ENCODE data around the gene ORAI2.
"Not testable (repeated sequence)": the region's sequence is repeated elsewhere in the genome, so short reads cannot be mapped to it uniquely, and the experiment has no call there.

Gene ORAI2

GRCh38 chr7:102400360-102400759, 33.0 kb upstream of the ORAI2 start:
- no peak for DNase-seq (ENCODE audit: low read depth in 1 of 2, low spot score in 1 of 2)
- Histone ChIP-seq H3K4me3 (replicated peaks; ENCODE audit: insufficient read depth, low read length) (no peak overlapping the region), H3K27ac (replicated peaks) (no peak overlapping the region), H3K27me3 (ENCODE audit: insufficient read depth, poor library complexity, severe bottlenecking) (no peaks in the 10 kb centered on the region)
- TF ChIP-seq SPI1 (IDR thresholded peaks at IDR 0.05; ENCODE audit: borderline replicate concordance, low read depth), result no peak
- no peak for TF ChIP-seq GABPA (IDR thresholded peaks at IDR 0.05; ENCODE audit: low read depth)
- TF ChIP-seq CTCF (IDR thresholded peaks at IDR 0.05; ENCODE audit: insufficient read depth, low read length), result no peak
- no peak for TF ChIP-seq POLR2AphosphoS5 (IDR thresholded peaks at IDR 0.05; ENCODE audit: low read depth)

GRCh38 chr7:102403563-102403962, 29.8 kb upstream of the ORAI2 start:
- no peaks in the 10 kb centered on the region for H3K27me3 ChIP-seq (ENCODE audit: insufficient read depth, poor library complexity, severe bottlenecking)
- TF ChIP-seq CTCF (IDR thresholded peaks at IDR 0.05; ENCODE audit: insufficient read depth, low read length) (no peak), SPI1 (IDR thresholded peaks at IDR 0.05; ENCODE audit: borderline replicate concordance, low read depth) (no peak), POLR2AphosphoS5 (IDR thresholded peaks at IDR 0.05; ENCODE audit: low read depth) (no peak), GABPA (IDR thresholded peaks at IDR 0.05; ENCODE audit: low read depth) (no peak)
- TF ChIP-seq, protein P1, sequence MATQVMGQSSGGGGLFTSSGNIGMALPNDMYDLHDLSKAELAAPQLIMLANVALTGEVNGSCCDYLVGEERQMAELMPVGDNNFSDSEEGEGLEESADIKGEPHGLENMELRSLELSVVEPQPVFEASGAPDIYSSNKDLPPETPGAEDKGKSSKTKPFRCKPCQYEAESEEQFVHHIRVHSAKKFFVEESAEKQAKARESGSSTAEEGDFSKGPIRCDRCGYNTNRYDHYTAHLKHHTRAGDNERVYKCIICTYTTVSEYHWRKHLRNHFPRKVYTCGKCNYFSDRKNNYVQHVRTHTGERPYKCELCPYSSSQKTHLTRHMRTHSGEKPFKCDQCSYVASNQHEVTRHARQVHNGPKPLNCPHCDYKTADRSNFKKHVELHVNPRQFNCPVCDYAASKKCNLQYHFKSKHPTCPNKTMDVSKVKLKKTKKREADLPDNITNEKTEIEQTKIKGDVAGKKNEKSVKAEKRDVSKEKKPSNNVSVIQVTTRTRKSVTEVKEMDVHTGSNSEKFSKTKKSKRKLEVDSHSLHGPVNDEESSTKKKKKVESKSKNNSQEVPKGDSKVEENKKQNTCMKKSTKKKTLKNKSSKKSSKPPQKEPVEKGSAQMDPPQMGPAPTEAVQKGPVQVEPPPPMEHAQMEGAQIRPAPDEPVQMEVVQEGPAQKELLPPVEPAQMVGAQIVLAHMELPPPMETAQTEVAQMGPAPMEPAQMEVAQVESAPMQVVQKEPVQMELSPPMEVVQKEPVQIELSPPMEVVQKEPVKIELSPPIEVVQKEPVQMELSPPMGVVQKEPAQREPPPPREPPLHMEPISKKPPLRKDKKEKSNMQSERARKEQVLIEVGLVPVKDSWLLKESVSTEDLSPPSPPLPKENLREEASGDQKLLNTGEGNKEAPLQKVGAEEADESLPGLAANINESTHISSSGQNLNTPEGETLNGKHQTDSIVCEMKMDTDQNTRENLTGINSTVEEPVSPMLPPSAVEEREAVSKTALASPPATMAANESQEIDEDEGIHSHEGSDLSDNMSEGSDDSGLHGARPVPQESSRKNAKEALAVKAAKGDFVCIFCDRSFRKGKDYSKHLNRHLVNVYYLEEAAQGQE (IDR thresholded peaks at IDR 0.05; ENCODE audit: insufficient replicate concordance, low read depth), result no peak
- no peak overlapping the region for H3K4me3 ChIP-seq (replicated peaks; ENCODE audit: insufficient read depth, low read length)
- no peak for DNase-seq (ENCODE audit: low read depth in 1 of 2, low spot score in 1 of 2)
- peak overlapping the region; percentile 64 for H3K27ac ChIP-seq (replicated peaks)

DNA sequence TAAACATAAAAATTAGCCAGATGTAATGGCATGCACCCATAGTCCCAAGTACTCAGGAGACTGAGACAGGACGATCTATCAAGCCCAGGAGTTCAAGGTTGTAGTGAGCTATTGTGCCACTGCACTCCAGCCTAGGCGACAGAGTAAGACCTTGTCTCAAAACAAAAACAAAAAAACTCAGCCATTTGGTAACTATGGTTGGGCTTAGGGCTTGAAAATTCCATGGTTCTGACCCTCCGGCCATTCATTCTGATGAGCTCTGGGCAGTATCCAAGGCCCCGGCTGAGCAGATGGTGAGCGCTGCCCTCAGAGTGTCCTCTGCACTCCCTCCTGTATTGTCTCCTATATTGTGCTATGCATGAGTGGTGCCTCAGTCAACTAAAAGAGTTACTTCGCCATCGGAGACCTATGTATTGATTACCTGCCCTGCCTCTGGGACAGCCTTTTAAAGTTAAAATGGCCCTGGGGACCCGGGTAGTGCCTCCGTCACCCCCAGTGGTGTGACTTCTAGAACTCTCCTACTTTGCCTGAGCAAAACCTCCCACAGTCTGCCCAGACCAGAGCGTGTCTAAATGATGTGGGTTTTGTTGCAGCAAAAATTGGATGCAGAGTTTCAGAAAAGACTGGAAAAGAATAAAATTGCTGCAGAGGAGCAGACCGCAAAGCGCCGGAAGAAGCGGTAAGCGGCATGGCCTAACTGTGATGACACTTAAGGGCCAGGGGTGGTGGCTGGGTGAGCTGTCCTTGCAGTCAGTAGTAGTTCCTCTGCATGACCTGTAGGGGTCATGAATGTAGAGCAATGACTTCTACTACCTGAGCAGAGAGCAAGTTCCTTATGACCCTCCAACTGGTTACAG, 29.1 kb upstream of the ORAI2 start:
- no peaks in the 10 kb centered on the region for H3K27me3 ChIP-seq (ENCODE audit: insufficient read depth, poor library complexity, severe bottlenecking)
- peak; percentile 87 for TF ChIP-seq CTCF (IDR thresholded peaks at IDR 0.05; ENCODE audit: insufficient read depth, low read length)
- TF ChIP-seq, protein P1 (IDR thresholded peaks at IDR 0.05; ENCODE audit: insufficient replicate concordance, low read depth), result peak; percentile 47
- peak; percentile 38; the same call in 1 of the 2 replicates for TF ChIP-seq SPI1 (IDR thresholded peaks at IDR 0.05; ENCODE audit: borderline replicate concordance, low read depth)
- TF ChIP-seq POLR2AphosphoS5 (IDR thresholded peaks at IDR 0.05; ENCODE audit: low read depth), result peak; percentile 73
- TF ChIP-seq GABPA (IDR thresholded peaks at IDR 0.05; ENCODE audit: low read depth), result no peak
- peak; percentile 89 to 93 for DNase-seq (ENCODE audit: low read depth in 1 of 2, low spot score in 1 of 2)
- H3K4me3 ChIP-seq (replicated peaks; ENCODE audit: insufficient read depth, low read length), result no peak overlapping the region
- peak overlapping the region; percentile 64 for H3K27ac ChIP-seq (replicated peaks)

- H3K4me3 ChIP-seq (replicated peaks; ENCODE audit: insufficient read depth, low read length); DNase-seq (ENCODE audit: low read depth in 1 of 2, low spot score in 1 of 2); H3K27me3 ChIP-seq (ENCODE audit: insufficient read depth, poor library complexity, severe bottlenecking): not testable (repeated sequence)
- 0 out of 2 replicates have a peak overlapping the region, but pooled peaks have one; percentile 0 for H3K27ac ChIP-seq (replicated peaks)
These were observed 28.6 kb upstream of the ORAI2 start for GRCh38 chr7:102404862-102405188.
